Measurements from ENCODE around the gene BAHCC1. TPM values are rescaled to one million over a fixed set of nuclear protein-coding genes. Genes with fewer than 3 reads are reported as not detected.
A peak's percentile ranks its signal among the peaks of the same experiment; 100 is the strongest.

Gene BAHCC1
- total RNA-seq, 2 experiments from 2014 or later = 0.87 to 0.91 TPM

GRCh38 chr17:81470944-81471817 is 75.9 kb downstream of the BAHCC1 start:
- H3K27me3 Mint-ChIP-seq (ENCODE audit: low read depth) = no peaks in the 10 kb centered on the region
- H3K4me3 Mint-ChIP-seq = no peak overlapping the region
- H3K9me3 Mint-ChIP-seq (ENCODE audit: insufficient read depth) = no peaks in the 10 kb centered on the region
- H3K27ac Mint-ChIP-seq = no peak overlapping the region
- POLR2A ChIA-PET = no interaction called here
- no peaks in the 10 kb centered on the region for H3K4me1 Mint-ChIP-seq (ENCODE audit: low read depth)
- H3K36me3 Mint-ChIP-seq (ENCODE audit: low read depth) = no peaks in the 10 kb centered on the region
- ATAC-seq (no peak), DNase-seq (no peak)
- CTCF ChIA-PET = no interaction called here

DNA sequence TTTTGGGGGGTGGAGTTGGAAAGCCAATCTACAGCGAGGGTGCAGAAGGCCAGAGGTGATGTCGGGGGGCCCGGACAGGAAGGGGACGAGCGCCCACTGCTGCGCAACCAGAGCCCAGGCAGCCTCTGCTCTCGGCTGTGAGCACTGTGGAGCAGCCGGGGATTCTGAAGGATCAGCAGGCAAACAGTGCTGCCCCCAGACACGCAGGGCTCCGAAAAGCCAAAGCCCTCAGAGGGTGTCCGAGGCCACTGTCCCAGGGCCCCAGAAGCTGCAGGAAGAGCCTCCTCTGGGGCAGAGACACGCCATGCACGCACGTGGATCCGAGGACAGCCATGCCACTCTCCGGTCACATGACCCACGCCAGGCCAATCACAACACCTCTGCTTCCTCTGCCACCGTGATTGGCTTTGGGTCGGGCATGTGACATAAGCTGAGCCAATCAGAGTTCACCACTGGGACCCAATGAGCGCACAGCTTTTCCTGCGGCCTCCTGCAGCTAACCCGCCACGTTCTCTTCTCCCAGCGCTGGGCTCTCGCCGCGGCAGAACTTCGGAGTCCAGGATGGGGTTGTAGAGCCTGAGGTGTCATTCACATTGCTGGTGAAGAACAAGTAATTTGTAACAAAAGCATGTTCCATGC is 76.7 kb downstream of the BAHCC1 start:
- Mint-ChIP-seq H3K4me3 (no peak overlapping the region), H3K4me1 (ENCODE audit: low read depth) (no peaks in the 10 kb centered on the region), H3K9me3 (ENCODE audit: insufficient read depth) (no peaks in the 10 kb centered on the region), H3K27ac (no peak overlapping the region), H3K27me3 (ENCODE audit: low read depth) (peaks cover under 1% of the 10 kb centered on the region), H3K36me3 (ENCODE audit: low read depth) (no peaks in the 10 kb centered on the region)
- ChIA-PET POLR2A (no interaction called here), CTCF (interaction anchor here (1.2 kb wide), 1 partner anchor 180 kb away, joined by 3 read pairs; no protein-coding TSS in a partner anchor)
- DNase-seq (no peak), ATAC-seq (peak; percentile 45)

DNA sequence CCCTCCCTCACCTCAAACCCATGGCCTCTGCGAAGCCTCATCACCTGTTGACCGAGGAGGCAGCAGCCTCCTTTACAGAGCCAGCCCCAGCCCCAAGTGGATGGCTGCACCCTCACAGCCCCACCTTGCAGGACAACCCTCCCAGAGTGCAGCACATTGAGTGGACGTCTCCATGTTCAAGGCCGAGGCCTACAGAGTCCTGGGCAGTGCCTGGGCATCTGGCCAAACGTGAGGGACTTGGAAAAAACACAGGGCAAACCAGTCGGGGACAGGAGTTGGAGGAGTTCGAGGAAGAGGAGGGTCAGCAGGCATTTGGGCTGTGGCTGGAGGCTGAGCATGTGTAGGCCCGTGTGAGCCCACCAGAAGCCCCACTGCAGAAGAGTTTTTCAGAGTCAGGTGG is 77.8 kb downstream of the BAHCC1 start:
- ATAC-seq (no peak), DNase-seq (no peak)
- H3K27me3 Mint-ChIP-seq (ENCODE audit: low read depth) = peaks cover 2% of the 10 kb centered on the region
- no peak overlapping the region for H3K4me3 Mint-ChIP-seq
- ChIA-PET CTCF (interaction anchor here (1.2 to 2.1 kb wide), 2 partner anchors 12 to 181 kb away, joined by 3 to 8 read pairs; no protein-coding TSS in a partner anchor), POLR2A (no interaction called here)
- no peak overlapping the region for H3K27ac Mint-ChIP-seq
- no peaks in the 10 kb centered on the region for H3K36me3 Mint-ChIP-seq (ENCODE audit: low read depth)
- no peaks in the 10 kb centered on the region for H3K9me3 Mint-ChIP-seq (ENCODE audit: insufficient read depth)
- H3K4me1 Mint-ChIP-seq (ENCODE audit: low read depth) = no peaks in the 10 kb centered on the region

- Mint-ChIP-seq H3K4me1 (ENCODE audit: low read depth) (no peaks in the 10 kb centered on the region), H3K9me3 (ENCODE audit: insufficient read depth) (no peaks in the 10 kb centered on the region), H3K27ac (no peak overlapping the region), H3K4me3 (no peak overlapping the region), H3K27me3 (ENCODE audit: low read depth) (peaks cover 8% of the 10 kb centered on the region), H3K36me3 (ENCODE audit: low read depth) (no peaks in the 10 kb centered on the region)
- no peak for ATAC-seq
- no peak for DNase-seq
- POLR2A ChIA-PET = no interaction called here
- CTCF ChIA-PET = interaction anchor here (2.1 kb wide), 1 partner anchor 10 kb away, joined by 8 read pairs; no protein-coding TSS in a partner anchor
Measured at GRCh38 chr17:81474958-81475357, 79.7 kb downstream of the BAHCC1 start.

- ChIA-PET CTCF (interaction anchor here (1.1 kb wide), 1 partner anchor 15 kb away, joined by 3 read pairs; no protein-coding TSS in a partner anchor), POLR2A (no interaction called here)
- no peak overlapping the region for H3K4me3 Mint-ChIP-seq
- no peaks in the 10 kb centered on the region for H3K36me3 Mint-ChIP-seq (ENCODE audit: low read depth)
- H3K27ac Mint-ChIP-seq = no peak overlapping the region
- H3K27me3 Mint-ChIP-seq (ENCODE audit: low read depth) = peaks cover 17% of the 10 kb centered on the region
- DNase-seq = no peak
- H3K9me3 Mint-ChIP-seq (ENCODE audit: insufficient read depth) = no peaks in the 10 kb centered on the region
- H3K4me1 Mint-ChIP-seq (ENCODE audit: low read depth) = no peaks in the 10 kb centered on the region
- no peak for ATAC-seq
Measured at GRCh38 chr17:81476097-81476496, 80.8 kb downstream of the BAHCC1 start.

- CTCF ChIA-PET = interaction anchor here (1.1 kb wide), 1 partner anchor 16 kb away, joined by 3 read pairs; no protein-coding TSS in a partner anchor
- no peak overlapping the region for H3K27ac Mint-ChIP-seq
- ATAC-seq (no peak), DNase-seq (no peak)
- H3K4me3 Mint-ChIP-seq = no peak overlapping the region
- POLR2A ChIA-PET = no interaction called here
- H3K27me3 Mint-ChIP-seq (ENCODE audit: low read depth) = peaks cover 17% of the 10 kb centered on the region
- H3K4me1 Mint-ChIP-seq (ENCODE audit: low read depth) = peaks cover under 1% of the 10 kb centered on the region
- H3K9me3 Mint-ChIP-seq (ENCODE audit: insufficient read depth) = no peaks in the 10 kb centered on the region
- no peaks in the 10 kb centered on the region for H3K36me3 Mint-ChIP-seq (ENCODE audit: low read depth)
Measured at GRCh38 chr17:81476635-81477034, 81.4 kb downstream of the BAHCC1 start.

GRCh38 chr17:81477173-81477572 is 81.9 kb downstream of the BAHCC1 start:
- CTCF ChIA-PET = interaction anchor here (1.1 kb wide), 1 partner anchor 16 kb away, joined by 3 read pairs; no protein-coding TSS in a partner anchor
- H3K4me1 Mint-ChIP-seq (ENCODE audit: low read depth) = peaks cover 5% of the 10 kb centered on the region

DNA sequence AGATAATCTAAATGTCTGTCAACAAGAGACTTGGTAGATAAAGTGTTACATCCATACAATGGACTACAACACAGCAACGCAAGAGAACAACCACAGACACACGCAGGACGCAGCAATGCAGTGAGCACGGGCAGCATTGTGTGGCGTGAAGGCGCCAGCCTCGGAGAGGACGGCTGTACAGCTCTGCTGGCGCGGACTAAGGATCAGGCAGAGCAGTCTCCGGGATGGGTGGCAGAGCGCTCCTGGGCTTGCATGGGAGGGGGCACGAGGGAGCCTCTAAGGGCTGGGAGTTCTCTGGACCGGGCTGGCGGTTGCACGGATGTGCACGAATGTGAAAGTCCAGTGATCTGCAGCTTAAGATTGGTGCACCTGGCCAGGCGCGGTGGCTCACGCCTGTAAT is 82.9 kb downstream of the BAHCC1 start:
- Mint-ChIP-seq H3K27me3 (ENCODE audit: low read depth) (peaks cover 32% of the 10 kb centered on the region), H3K4me3 (no peak overlapping the region)
- CTCF ChIA-PET = no interaction called here

More at GRCh38 chr17:81477173-81477572, 81.9 kb downstream of the BAHCC1 start:
- H3K27ac Mint-ChIP-seq = no peak overlapping the region
- DNase-seq (no peak), ATAC-seq (no peak)
- POLR2A ChIA-PET = no interaction called here
- no peak overlapping the region for H3K4me3 Mint-ChIP-seq
- H3K9me3 Mint-ChIP-seq (ENCODE audit: insufficient read depth) = no peaks in the 10 kb centered on the region
- no peaks in the 10 kb centered on the region for H3K36me3 Mint-ChIP-seq (ENCODE audit: low read depth)
- H3K27me3 Mint-ChIP-seq (ENCODE audit: low read depth) = peaks cover 23% of the 10 kb centered on the region

GRCh38 chr17:81479175-81480071 is 84.2 kb downstream of the BAHCC1 start:
- H3K27ac Mint-ChIP-seq = no peak overlapping the region
- no peak overlapping the region for H3K4me3 Mint-ChIP-seq
- DNase-seq = no peak
- ChIA-PET CTCF (no interaction called here), POLR2A (no interaction called here)
- H3K9me3 Mint-ChIP-seq (ENCODE audit: insufficient read depth) = no peaks in the 10 kb centered on the region
- H3K27me3 Mint-ChIP-seq (ENCODE audit: low read depth) = peaks cover 35% of the 10 kb centered on the region
- no peak for ATAC-seq
- H3K36me3 Mint-ChIP-seq (ENCODE audit: low read depth) = no peaks in the 10 kb centered on the region
- peaks cover 14% of the 10 kb centered on the region for H3K4me1 Mint-ChIP-seq (ENCODE audit: low read depth)

More for the DNA sequence above, 82.9 kb downstream of the BAHCC1 start:
- no peak for DNase-seq
- ATAC-seq = no peak
- H3K27ac Mint-ChIP-seq = no peak overlapping the region
- H3K9me3 Mint-ChIP-seq (ENCODE audit: insufficient read depth) = no peaks in the 10 kb centered on the region
- POLR2A ChIA-PET = no interaction called here
- no peaks in the 10 kb centered on the region for H3K36me3 Mint-ChIP-seq (ENCODE audit: low read depth)
- H3K4me1 Mint-ChIP-seq (ENCODE audit: low read depth) = peaks cover 11% of the 10 kb centered on the region

DNA sequence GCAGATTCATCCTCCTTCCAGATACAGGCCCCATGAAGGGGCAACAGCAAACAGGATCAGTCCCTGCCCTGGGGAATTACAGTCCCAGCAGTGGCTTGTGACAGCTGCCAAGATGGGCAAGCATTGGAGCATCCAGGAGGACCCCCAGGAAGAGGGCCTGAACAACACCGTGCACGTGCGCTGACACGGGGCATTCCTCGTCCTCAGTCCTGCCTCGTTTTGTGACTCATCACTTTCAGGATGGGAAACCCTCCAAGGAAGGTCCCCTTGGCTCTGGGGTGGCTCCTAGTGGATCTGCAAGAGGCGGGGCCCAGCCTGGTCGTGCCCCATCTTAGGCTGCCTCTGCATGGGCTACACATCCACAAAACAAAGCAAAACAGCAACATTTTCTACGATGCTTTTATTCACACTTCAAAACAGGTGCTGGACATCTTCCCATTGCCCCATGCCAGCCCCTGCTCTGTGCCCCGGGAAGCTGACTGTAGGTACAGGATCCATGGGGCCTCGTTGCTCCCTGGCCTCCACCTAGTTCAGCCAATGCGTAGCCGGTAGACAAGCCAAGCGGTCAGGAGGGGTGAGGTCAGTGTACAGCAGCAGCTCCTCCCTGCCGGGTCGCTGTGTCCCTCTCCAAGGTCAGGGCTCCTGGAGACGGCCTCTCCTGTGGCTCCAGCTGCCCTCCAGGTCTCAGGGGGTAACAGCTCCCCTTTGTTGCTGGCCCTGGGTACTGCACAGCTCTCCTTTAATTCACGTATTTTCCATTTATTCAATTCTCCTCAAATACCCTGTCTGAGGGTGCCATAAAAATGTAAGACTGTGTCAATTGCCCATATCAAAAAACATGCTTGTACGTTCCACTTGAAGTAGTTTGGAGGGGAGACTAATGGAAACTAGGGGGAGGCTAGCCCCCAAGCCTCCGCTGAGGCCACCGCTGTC is 85.1 kb downstream of the BAHCC1 start:
- POLR2A ChIA-PET = no interaction called here
- H3K36me3 Mint-ChIP-seq (ENCODE audit: low read depth) = no peaks in the 10 kb centered on the region
- peaks cover 17% of the 10 kb centered on the region for H3K4me1 Mint-ChIP-seq (ENCODE audit: low read depth)
- no peaks in the 10 kb centered on the region for H3K9me3 Mint-ChIP-seq (ENCODE audit: insufficient read depth)
- H3K27ac Mint-ChIP-seq = no peak overlapping the region
- DNase-seq (no peak), ATAC-seq (no peak)
- CTCF ChIA-PET = interaction anchor here (1.0 kb wide), 1 partner anchor 226 kb away, joined by 4 read pairs; no protein-coding TSS in a partner anchor
- peaks cover 35% of the 10 kb centered on the region for H3K27me3 Mint-ChIP-seq (ENCODE audit: low read depth)
- H3K4me3 Mint-ChIP-seq = no peak overlapping the region

All from activated CD8-positive, alpha-beta T cell treated with anti-CD3 and anti-CD28 coated beads, Interleukin-2, amount 10 ng/mL, durations not matched to agents 7 days and 5 days (primary cell).